Measurements from ENCODE around the gene TMEM120B.

TMEM120B gene

DNA sequence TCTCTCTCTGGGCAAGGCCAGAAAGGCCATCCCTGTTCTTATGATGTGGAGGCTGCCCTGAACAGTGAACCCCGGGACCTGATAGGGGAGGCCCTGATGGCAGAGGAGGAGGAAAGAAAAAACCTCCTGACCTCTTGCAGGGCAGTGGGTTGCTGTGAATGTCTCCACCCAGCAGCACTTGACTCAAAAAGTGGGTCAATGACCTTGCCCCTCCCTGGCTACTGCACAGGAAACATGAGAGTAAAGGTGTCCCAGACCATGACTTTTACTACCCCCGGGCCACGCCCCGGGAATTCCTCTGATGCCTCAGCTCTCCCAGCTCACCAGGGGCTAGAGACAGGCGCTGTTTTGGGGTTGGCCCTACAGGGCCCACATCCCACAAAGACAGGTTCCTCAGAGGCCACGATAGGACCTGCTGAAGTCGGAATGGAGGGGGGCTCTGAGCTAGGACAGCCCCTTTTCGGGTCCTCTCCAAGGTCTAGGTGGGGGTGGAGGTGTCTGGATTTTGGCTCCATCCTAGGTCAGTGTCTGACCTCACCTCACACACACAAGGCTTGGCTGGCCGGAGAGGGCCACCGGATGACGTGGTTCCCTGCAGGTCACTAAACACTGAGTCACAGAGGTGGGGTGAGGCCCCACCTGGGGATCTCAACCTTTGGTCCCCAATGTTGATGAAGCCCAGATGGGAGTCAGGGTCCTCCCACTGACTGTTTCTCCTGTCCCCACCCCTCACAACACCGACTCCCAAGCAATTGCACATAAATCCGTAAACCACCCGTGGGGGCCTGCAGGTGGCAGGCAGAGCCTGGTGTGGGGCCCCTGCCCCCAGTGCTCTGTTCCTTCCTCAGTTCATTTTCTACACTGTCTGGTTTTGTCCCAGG lies 79.4 kb downstream of the TMEM120B start:
- in situ Hi-C loops (cut with MboI; ENCODE audit: low sequenced_read_pairs): no loop called here

DNA sequence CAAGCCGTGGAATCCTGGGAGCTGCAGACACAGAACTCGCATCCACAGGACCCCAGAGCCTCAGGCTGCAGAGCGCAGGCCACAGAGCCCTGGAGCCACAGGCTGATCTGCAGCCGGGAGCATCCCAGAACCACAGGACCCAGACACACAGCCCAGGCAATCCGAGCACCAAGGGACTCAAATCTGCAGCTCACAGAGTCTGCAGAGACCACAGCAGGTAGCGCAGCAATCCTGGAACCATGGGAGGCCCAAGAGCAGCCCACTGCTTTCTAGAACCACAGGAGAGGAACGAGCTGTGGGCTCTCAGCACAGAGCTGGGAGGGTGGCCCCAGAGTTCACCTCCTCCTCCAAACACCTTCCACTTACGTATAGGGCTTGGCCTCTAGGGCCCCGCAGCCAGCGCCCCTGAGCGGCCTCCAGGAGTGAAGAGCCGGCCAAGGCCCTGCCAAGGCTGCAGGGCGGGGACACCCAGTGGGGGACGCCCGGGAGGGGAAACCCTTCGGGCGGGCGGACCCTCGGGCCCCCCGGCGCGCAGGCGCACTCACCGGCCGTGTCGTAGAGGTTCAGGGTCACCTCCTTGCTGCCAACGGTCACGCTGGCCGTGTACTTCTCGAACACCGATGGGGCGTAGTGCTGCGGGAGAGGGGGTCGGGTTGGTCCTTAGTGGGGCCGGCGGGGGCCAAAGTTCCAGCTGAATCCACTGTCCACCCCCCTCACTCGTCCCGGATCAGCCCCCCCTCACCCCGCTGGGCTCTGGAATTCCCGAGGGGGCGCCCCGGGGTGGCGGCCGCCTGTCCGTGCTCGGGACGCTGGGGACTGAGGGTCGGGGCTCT lies 80.3 kb downstream of the TMEM120B start:
- in situ Hi-C loops (cut with MboI; ENCODE audit: low sequenced_read_pairs): no loop called here

GRCh38 chr12:121793440-121793837 lies 80.9 kb downstream of the TMEM120B start, which contains the start of gene RHOF:
Gene RHOF (minus strand): TSS chr12:121793688. CDS start chr12:121793633, 55 bp downstream.
- in situ Hi-C loops (cut with MboI; ENCODE audit: low sequenced_read_pairs): no loop called here

- in situ Hi-C loops (cut with MboI; ENCODE audit: low sequenced_read_pairs): no loop called here
Measured at GRCh38 chr12:121793838-121794533, 81.4 kb downstream of the TMEM120B start.

- in situ Hi-C loops (cut with MboI; ENCODE audit: low sequenced_read_pairs): no loop called here
Measured at GRCh38 chr12:121794534-121795033, 82.0 kb downstream of the TMEM120B start.

- in situ Hi-C loops (cut with MboI; ENCODE audit: low sequenced_read_pairs): no loop called here
Measured at GRCh38 chr12:121795034-121795968, 82.7 kb downstream of the TMEM120B start.

DNA sequence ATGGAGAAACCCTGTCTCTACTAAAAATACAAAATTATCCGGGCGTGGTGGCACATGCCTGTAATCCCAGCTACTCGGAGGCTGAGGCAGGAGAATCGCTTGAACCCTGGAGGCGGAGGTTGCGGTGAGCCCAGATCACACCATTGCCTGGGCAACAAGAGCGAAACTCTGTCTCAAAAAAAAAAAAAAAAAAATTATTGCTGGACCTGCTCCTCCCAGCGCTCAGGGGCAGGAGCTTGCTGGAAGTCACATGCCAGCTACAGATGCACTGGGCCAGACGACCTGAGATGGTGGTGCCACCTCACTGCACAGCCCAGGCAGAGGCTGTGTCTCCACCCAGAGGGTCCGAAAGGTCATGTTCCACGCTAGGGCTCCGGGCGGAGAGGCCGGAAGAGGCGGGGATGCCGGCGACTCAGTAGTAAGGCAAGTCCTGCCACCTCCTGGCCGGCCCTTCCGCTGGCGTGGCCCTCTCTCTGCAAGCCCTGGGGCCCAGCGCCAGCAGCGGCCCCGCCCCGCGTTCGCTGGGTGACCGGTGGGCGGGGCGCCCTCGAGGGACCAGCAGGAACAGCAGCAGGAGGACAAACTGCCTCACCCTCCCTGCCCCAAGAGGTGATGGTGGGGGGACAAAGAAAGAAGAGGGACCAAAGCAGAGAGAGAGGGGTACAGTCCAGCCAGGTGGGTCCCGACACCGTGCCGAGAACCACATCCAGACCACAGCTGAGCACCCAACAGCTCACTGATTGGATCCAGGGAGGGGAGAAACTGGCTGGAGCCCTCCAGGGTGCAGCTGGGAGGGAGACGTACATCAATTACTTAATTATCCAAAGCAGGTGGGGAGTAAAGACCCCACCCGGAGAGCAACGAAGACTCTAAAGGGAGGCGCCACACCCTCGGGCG lies 84.6 kb downstream of the TMEM120B start:
- in situ Hi-C loops (cut with MboI; ENCODE audit: low sequenced_read_pairs): no loop called here

DNA sequence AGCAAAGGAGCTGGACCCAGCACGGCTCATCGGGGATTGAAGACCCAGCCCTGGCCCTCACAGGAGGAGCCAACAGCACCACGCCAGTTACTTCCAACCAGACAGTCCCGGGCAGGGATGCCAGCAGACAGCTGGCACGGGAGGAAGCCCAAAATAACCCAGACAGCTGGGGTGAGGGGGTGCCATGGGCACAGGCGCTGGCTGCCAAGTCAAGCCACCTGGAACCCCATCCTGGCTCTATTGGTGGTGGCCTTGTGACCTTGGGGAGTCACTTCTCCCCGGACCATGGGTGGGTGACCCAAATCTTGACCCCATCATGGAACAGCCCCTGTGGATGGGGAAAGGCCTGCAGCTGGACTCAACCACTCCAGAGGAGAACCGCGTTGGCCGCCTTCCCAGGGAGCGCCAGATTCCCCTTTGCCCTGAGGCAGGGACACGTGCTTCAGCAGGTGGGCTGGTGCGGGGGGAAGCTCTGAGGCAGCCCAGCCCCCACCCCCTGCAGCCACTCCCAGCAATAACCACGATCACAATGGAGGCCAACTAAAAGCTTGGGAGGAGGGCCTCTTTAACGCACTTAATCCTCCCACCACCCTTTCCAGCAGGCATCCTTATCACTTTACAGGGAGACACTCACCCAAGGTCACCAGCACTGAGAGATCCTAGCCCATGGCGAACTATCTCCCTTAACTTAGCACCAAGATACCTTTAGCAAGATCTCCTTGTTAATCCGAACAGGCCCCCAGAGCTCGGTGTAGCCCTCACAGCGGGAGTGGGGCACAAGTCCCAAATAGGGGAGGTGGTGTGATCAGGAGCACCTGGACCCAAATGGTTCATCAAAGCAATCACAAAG lies 85.6 kb downstream of the TMEM120B start:
- in situ Hi-C loops (cut with MboI; ENCODE audit: low sequenced_read_pairs): no loop called here

DNA sequence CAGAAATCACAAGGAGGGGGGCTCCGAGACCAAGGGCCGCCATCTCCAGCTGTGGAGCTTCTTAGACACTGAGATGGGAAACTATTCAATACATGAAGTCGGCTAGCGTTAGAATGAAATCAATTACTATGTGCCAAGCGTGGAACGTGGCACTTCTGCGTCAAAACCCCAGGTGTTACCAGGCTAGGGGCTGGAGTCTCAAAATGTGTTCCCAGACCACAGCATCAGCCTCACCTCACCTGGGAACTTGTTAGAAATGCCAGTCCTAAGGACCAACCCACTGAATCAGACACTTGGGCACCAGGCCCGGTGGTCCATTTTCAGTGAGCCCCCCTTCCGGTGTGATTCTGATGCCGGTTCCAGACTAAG lies 86.2 kb downstream of the TMEM120B start:
- in situ Hi-C loops (cut with MboI; ENCODE audit: low sequenced_read_pairs): no loop called here

DNA sequence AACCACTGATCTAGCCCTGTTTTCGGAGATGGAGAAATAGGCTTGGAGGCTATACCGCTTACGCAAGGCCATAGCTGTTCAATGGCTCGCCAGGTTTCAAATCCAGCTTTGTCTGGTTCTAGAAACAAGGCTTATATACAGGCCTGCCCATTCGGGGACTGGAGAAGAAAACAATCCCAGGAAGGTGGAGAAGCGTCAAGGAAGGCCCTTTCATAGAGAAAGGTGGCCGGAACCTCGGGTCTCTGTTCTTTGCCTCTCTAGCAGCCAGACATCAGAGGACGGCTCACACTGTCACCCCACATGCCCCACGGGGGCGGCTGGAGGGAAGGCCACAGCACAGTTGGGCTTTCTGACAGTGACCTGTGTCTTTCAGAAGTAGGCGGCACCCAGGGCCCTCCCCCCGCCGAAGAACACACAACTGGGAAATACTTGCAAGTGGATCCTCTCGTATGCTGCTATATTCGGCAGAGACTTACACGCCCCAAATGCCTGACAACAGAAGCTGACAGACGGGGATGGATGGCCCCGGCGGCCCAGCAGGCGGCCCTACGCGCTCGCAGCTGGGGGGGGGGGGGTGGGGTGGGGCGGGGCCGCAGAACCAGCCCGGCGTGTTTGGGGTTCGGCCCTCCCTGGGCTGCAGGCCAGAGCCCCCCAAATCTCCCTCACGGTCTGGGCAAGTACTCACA lies 86.7 kb downstream of the TMEM120B start:
- in situ Hi-C loops (cut with MboI; ENCODE audit: low sequenced_read_pairs): no loop called here

- in situ Hi-C loops (cut with MboI; ENCODE audit: low sequenced_read_pairs): no loop called here
Measured at GRCh38 chr12:121799842-121800693, 87.5 kb downstream of the TMEM120B start.

GRCh38 chr12:121800694-121801594 lies 88.4 kb downstream of the TMEM120B start:
- in situ Hi-C loops (cut with MboI; ENCODE audit: low sequenced_read_pairs): no loop called here

DNA sequence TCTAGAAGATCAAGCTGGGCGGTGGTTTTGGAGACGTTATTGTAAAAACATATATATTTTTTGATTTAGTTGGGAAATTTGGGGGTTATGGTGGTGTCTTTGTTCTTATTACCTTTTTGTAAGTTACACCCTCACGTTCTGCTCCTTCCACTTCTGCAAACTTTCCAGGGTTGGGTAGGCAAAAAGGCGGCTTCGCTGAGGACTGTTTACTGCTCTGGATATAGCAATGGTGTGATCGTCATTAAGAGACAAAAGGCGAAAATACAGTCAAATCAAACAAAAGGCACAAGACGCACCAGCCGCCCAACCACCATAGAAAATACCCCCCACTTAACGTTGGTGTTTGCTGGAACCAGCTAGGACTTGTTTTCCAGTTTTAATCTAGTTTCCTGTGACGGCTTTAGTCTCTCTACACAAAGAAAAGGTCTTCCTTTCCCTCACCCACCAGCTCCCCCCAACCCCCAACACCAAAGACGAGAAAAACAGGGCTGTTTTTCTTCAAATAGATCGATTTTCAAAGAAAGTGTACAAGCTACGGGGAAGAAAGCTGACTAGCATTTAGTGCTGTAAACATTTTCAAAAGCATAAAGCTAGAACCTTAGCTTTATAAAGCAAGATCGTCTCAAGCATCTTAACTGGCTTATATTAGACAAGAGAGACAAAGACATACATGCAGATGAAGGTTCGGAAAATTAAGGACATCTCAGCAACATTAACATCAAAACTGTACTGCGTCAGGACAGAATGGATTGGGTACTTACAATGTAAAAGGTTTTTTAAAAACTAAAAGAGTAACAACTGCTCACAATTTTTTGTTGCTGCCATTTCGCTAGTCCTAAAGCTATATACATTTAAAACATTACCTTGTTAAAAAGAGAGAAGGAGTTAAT lies 89.3 kb downstream of the TMEM120B start:
- in situ Hi-C loops (cut with MboI; ENCODE audit: low sequenced_read_pairs): no loop called here

DNA sequence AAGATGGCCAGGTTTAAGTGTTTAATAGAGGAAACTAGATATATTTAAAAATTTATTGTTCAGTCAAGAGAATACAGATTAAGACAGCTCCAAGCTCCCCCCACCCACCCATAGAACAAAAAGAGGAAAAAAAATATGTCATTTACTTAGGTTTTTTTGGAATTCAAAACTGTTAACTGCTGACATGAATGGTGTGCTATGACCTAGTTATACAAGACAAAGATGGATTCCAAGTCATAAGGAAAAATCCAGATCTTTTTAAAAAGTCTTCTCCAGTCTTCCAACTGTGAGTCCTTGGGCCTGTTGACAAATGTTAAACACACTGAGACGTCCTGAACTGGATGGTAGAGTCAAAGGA lies 89.9 kb downstream of the TMEM120B start:
- in situ Hi-C loops (cut with MboI; ENCODE audit: low sequenced_read_pairs): no loop called here

All from hTERT RPE-1 (cell line).